HG03064 (cell line): Measurements from ENCODE around the gene EFCAB5.
"Not testable (repeated sequence)": the region's sequence is repeated elsewhere in the genome, so short reads cannot be mapped to it uniquely, and the experiment has no call there.

ENCODE experiments used
- ATAC-seq: cut with Tn5 transposase; IDR thresholded peaks from one replicate; pipeline ENCODE4 v1.9.1; 2021; ENCODE audit warnings: low read depth; ENCODE audit not compliant: unreplicated experiment

EFCAB5 gene

GRCh38 chr17:29933379-29933778, 8.1 kb upstream of the EFCAB5 start:
- no peak for ATAC-seq

GRCh38 chr17:29935909-29936308, 5.5 kb upstream of the EFCAB5 start:
- not testable (repeated sequence) for ATAC-seq

- no peak for ATAC-seq
Measured at GRCh38 chr17:29936724-29937123, 4.7 kb upstream of the EFCAB5 start.

DNA sequence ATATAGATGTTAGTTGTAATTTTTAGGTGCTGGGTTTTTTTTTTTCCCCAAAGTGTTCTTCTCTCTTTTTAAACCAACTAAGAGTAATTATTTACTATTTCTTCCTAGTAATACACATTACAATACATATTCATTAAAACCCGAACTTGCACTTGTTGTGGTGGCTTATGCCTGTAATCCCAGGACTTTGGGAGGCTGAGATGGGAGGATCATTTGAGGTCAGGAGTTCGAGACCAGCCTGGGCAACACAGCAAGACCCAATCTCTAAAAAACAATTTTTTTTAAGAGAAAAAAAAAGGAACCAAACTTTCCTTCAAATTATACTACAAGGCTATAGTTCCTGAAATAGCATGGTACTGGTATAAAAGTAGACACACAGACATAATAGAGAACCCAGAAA, 3.8 kb downstream of the EFCAB5 start:
- no peak for ATAC-seq

DNA sequence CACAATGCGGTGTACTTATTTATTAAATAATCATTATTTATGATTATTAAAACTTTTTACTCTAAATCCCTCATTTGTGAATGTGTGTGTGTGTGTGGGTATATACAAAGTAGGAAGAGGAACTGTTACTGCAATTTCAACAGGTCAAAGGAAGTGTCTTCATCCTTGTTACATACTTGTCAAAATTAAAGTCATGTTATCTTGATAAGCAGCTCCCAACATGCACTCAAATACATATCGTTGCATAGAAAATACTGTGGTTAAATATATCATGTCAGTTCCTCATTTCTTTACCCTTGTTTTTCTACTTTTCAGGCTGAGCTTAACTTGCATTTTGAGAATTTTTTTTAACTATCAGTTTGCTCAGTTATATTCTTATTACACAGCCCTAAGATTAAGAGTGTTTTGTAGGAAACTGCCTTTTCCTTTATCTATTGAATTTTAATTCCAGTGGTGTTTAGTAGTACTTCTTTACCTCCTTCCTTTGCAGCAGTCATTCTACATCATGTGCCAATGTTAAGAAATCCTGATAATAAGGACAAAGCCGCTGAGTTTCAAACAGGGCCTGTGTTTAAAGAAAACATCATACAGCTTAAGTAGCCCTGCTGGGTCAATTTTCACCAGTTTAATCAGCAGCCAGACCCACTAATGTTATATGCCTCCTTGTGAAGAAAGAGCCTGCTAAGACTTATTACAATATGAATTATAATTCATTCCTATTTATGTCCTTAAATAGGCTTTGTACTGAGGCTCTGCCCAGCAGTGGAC, 7.2 kb downstream of the EFCAB5 start:
- ATAC-seq, result no peak

DNA sequence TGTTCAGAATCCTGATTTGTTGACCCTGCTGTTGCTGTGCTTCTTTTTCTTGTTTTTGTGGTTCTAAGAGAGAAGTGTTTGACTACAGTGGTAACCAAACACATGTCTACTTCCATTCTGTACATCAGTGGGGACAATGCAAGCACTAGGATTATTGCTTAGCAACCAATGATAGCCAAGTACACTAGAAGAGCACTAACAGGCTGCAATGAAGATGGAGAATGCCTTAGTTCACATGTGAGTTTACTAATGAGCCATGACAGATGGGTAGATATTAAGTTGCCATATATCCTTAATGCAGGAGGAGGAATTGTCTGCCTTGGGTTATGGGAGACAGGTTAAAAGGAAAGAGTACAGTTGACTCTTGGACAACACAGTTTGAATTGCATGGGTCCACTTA, 8.3 kb downstream of the EFCAB5 start:
- no peak for ATAC-seq

- no peak for ATAC-seq
Measured at GRCh38 chr17:29954405-29954804, 13.0 kb downstream of the EFCAB5 start.

DNA sequence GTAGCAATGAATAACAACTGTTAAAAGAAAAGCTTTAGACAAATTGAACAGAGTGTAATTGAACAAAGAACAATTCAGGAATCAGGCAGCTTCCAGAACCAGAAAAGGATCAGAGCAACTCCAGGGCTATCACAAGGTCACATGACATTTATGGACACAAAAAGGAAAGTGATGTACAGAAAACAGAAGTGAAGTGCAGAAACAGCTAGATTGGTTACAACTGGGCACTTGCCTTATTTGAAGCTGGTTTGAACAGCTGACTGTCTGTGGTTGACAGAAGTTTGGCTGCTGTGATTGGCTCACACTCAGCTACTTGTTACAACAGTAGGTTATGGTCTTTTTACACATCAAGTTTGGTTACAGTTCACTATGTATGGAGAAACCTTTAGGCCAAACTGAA, 14.8 kb downstream of the EFCAB5 start:
- no peak for ATAC-seq

DNA sequence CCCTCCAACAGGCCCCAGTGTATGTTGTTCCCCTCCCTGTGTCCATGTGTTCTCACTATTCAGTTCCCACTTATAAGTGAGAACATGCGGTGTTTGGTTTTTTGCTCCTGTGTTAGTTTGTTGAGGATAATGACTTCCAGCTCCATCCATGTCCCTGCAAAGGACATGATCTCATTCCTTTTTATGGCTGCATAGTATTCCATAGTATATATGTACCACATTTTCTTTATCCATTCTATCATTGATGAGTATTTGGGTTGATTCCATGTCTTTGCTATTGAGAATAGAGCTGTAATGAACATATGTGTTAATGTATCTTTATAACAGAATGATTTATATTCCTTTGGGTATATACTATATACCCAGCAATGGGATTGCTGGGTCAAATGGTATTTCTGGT, 16.1 kb downstream of the EFCAB5 start:
- ATAC-seq, result not testable (repeated sequence)

GRCh38 chr17:29958947-29959657, 17.7 kb downstream of the EFCAB5 start:
- ATAC-seq, result no peak

- no peak for ATAC-seq
Measured at GRCh38 chr17:29959658-29960337, 18.4 kb downstream of the EFCAB5 start.

DNA sequence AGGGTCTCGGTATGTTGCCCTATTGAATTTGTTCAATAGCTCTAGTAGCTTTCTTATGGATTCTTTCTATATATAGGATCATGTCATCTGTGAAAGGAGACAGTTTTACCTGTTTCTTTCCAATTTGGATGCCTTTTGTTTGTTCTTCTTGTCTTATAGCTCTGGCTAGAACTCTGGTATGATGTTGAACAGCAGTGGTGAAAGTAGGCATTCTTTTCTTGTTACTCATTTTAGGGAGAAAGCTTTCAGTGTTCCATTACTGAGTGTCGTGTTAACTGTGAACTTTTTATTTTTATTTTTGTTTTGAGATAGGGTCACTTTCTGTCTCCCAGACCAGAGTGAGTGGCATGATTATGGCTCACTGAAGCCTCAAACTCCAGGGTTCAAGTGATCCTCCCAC, 21.2 kb downstream of the EFCAB5 start:
- ATAC-seq, result no peak

DNA sequence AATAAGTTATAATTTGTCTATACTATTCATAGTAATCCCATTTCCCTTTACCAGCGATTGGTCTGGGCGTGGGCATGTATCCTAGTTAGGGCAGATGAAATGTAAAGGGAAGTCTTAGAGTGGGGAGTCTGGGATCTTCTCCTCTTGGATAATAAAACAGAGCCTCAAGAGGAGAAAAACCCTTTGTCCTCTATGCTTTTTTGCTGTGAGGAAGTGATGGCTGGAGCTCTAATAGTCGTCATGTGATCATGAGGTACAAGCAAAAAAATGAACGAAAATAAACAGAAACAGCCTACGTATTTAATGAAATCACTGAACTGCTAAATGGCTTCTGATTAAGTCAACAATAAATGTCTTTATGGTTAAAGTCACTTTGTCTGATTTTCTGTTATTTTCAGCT, 26.8 kb downstream of the EFCAB5 start:
- no peak for ATAC-seq

DNA sequence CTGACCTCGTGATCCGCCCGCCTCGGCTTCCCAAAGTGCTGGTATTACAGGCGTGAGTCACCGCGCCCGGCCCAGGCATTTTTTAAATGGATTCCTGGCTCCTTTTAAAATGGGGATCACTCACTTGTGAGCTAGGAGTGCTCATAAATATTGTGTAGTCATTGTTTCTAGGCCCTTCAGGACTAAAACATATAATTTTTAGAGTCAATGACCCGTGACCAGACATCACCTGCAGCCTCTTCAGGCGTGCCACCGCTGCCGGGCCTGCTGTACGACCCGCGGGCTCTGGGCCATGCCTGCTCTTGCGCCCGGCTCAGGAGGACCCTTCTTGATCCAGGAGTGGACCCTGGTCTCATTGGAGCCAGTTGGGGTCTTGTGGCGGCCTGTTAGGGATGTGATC, 30.8 kb downstream of the EFCAB5 start:
- no peak for ATAC-seq

DNA sequence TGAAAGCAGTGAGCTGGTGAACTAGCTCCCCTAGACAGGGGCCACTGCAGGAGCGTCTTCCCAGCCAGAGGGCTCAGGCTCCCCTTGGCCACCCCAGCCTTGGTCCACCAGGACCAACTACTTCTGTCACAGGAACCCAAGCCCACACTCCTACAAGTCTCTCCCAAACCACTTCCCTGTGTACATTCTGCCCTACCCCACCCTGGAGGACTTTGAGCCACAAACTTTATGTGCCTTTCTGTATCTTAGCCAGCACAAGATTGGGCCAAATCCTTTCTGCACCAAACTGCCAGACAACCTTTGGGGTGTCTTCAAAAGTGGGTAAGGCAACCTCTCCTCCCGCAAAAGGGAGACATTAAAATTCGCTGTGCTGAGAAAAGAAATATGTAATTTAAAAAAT, 31.6 kb downstream of the EFCAB5 start:
- no peak for ATAC-seq

- ATAC-seq, result no peak
Measured at GRCh38 chr17:29977836-29978235, 36.4 kb downstream of the EFCAB5 start.

DNA sequence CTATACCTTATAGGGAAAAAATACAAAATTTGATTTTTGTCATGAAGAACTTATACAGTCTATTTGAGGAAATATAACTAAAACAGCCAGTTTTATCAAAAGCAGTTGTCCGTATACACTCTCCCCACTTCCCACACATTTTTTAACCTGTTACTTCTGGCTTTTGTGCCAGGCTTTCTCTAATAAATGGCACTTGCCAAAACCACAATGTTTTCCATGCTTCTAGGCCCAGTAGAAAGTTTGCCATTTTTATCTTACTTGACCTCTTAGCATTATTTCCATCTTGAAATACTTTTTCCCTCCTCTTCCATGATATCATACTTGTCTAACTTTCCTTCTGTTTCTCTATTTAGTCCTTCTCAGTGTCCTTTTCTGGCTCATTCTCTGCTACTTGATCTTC, 38.8 kb downstream of the EFCAB5 start:
- ATAC-seq, result no peak

GRCh38 chr17:29982991-29983653, 41.7 kb downstream of the EFCAB5 start:
- no peak for ATAC-seq

DNA sequence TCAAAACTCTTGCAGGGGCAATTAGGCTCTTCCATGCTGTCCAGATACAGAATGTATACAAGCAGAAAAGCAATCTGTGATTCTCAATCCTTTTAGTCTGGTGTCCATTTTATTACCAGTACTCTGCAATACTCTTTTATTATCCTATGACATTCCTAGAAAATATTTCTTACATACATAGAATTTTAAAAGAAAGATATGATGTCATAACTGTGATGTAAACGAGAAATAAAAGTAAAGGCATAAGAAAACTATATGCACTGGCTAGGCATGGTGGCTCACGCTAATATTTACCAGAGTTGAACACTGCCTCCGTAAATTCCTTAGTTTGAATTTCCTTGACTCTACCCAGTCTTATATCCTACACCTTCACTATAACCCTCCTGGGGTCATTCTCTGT, 55.0 kb downstream of the EFCAB5 start:
- ATAC-seq, result no peak

- no peak for ATAC-seq
Measured at GRCh38 chr17:30000001-30000754, 58.7 kb downstream of the EFCAB5 start.
